NB4 (cell line): Measurements from ENCODE around the gene STOX1.

Source experiments
- POLR2A ChIP-seq: IDR thresholded peaks from 2 replicates; pipeline ENCODE4 v1.6.1; 2011; ENCODE audit warnings: mild to moderate bottlenecking; ENCODE audit not compliant: insufficient read length; ENCODE audit errors: extremely low read depth
- TF ChIP-seq, protein P1 (sequence below): IDR thresholded peaks from one replicate; pipeline ENCODE4 v1.5.1; 2012; ENCODE audit warnings: low read depth, low read length
- TF ChIP-seq, protein P2 (sequence below): IDR thresholded peaks from 2 replicates; pipeline ENCODE4 v1.6.1; 2011; ENCODE audit warnings: low read depth, low read length

DNA sequence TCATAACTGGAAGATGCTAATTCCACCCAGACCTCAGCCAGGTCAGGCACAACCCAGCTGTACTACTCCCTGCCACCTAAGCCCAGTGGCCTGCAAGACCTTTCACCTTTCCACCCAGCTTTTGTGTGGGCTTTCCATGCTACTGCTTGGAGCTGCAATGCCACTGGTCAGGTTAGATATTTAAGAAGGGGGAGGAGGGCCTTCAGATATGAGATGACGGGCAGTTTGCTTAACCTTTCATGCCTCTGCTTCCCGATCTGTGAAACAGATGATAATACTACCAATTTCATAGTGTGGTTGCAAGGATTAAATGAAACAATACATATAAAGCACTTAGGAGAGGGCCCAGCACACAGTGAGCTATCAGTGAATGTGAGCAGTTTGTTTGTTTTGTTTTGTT, 20.9 kb downstream of the STOX1 start:
- TF ChIP-seq, protein P1, sequence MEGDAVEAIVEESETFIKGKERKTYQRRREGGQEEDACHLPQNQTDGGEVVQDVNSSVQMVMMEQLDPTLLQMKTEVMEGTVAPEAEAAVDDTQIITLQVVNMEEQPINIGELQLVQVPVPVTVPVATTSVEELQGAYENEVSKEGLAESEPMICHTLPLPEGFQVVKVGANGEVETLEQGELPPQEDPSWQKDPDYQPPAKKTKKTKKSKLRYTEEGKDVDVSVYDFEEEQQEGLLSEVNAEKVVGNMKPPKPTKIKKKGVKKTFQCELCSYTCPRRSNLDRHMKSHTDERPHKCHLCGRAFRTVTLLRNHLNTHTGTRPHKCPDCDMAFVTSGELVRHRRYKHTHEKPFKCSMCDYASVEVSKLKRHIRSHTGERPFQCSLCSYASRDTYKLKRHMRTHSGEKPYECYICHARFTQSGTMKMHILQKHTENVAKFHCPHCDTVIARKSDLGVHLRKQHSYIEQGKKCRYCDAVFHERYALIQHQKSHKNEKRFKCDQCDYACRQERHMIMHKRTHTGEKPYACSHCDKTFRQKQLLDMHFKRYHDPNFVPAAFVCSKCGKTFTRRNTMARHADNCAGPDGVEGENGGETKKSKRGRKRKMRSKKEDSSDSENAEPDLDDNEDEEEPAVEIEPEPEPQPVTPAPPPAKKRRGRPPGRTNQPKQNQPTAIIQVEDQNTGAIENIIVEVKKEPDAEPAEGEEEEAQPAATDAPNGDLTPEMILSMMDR: no peak
- TF ChIP-seq POLR2A: no peak
- TF ChIP-seq, protein P2, sequence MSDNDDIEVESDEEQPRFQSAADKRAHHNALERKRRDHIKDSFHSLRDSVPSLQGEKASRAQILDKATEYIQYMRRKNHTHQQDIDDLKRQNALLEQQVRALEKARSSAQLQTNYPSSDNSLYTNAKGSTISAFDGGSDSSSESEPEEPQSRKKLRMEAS: no peak
